ENCODE results near the gene PHTF2. TPM values are rescaled to one million over a fixed set of nuclear protein-coding genes. Genes with fewer than 3 reads are reported as not detected.

The PHTF2 gene
- total and polyA plus RNA-seq, 10 of the 15 experiments (the other 5 are each of a cell fraction or from before 2014, with no cell fraction given): 12.9 to 41.8 (median 27.0) TPM

DNA sequence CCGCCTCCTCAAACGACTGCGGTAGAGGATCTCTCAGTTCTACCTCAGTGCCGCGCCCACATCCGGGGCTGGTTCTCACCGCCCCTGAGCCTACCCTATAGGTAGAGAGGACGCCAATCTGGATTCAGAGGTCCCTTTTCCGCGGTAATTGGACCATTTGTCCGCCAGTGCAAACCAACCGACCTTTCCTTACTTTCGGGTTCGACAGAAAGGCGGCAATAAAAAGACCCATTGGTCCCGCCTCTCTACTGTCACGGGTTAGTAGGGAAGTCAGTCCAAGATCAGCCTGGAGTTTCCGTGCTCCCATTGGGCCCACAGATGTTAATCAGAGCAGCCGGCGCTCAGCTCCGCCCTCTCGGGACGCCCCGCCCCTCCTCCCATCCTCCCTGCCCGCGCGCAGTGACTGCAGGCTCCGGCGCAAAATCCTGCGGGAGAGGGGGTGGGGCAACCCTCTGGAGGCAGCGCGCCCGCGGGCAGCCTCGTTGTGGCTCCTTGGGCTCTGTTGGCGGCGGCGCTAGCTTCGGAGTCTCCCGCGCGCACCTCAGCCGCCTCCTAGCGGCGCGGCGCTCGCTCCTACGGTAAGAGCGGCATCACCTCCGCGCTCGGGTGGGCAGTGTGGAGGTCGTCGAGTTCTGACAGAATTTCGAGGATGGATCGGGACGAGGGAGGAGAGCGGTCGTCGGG is at the start of gene PHTF2, which contains the start of gene TMEM60 (continued):
- TF ChIP-seq, protein P1, sequence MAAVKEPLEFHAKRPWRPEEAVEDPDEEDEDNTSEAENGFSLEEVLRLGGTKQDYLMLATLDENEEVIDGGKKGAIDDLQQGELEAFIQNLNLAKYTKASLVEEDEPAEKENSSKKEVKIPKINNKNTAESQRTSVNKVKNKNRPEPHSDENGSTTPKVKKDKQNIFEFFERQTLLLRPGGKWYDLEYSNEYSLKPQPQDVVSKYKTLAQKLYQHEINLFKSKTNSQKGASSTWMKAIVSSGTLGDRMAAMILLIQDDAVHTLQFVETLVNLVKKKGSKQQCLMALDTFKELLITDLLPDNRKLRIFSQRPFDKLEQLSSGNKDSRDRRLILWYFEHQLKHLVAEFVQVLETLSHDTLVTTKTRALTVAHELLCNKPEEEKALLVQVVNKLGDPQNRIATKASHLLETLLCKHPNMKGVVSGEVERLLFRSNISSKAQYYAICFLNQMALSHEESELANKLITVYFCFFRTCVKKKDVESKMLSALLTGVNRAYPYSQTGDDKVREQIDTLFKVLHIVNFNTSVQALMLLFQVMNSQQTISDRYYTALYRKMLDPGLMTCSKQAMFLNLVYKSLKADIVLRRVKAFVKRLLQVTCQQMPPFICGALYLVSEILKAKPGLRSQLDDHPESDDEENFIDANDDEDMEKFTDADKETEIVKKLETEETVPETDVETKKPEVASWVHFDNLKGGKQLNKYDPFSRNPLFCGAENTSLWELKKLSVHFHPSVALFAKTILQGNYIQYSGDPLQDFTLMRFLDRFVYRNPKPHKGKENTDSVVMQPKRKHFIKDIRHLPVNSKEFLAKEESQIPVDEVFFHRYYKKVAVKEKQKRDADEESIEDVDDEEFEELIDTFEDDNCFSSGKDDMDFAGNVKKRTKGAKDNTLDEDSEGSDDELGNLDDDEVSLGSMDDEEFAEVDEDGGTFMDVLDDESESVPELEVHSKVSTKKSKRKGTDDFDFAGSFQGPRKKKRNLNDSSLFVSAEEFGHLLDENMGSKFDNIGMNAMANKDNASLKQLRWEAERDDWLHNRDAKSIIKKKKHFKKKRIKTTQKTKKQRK (IDR thresholded peaks at IDR 0.05; ENCODE audit: low read depth, low read length): peak; percentile 98
- TF ChIP-seq, protein P2, sequence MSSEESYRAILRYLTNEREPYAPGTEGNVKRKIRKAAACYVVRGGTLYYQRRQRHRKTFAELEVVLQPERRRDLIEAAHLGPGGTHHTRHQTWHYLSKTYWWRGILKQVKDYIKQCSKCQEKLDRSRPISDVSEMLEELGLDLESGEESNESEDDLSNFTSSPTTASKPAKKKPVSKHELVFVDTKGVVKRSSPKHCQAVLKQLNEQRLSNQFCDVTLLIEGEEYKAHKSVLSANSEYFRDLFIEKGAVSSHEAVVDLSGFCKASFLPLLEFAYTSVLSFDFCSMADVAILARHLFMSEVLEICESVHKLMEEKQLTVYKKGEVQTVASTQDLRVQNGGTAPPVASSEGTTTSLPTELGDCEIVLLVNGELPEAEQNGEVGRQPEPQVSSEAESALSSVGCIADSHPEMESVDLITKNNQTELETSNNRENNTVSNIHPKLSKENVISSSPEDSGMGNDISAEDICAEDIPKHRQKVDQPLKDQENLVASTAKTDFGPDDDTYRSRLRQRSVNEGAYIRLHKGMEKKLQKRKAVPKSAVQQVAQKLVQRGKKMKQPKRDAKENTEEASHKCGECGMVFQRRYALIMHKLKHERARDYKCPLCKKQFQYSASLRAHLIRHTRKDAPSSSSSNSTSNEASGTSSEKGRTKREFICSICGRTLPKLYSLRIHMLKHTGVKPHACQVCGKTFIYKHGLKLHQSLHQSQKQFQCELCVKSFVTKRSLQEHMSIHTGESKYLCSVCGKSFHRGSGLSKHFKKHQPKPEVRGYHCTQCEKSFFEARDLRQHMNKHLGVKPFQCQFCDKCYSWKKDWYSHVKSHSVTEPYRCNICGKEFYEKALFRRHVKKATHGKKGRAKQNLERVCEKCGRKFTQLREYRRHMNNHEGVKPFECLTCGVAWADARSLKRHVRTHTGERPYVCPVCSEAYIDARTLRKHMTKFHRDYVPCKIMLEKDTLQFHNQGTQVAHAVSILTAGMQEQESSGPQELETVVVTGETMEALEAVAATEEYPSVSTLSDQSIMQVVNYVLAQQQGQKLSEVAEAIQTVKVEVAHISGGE (CRISPR knock-in tag; IDR thresholded peaks at IDR 0.05): no peak
- TF ChIP-seq CBX5 (IDR thresholded peaks at IDR 0.05; ENCODE audit: low read depth) (no peak), E4F1 (IDR thresholded peaks at IDR 0.05; ENCODE audit: borderline replicate concordance, partially characterized antibody) (peak; percentile 80), CREB1 (IDR thresholded peaks at IDR 0.05; ENCODE audit: low read depth) (peak; percentile 69), TCF7 (IDR thresholded peaks at IDR 0.05; ENCODE audit: borderline replicate concordance) (no peak), GABPA (IDR thresholded peaks at IDR 0.05; ENCODE audit: low read depth) (peak; percentile 89), ZSCAN29 (IDR thresholded peaks at IDR 0.05) (no peak), KLF5 (IDR thresholded peaks at IDR 0.05; ENCODE audit: partially characterized antibody) (peak; percentile 85)
- TF ChIP-seq, protein P3, sequence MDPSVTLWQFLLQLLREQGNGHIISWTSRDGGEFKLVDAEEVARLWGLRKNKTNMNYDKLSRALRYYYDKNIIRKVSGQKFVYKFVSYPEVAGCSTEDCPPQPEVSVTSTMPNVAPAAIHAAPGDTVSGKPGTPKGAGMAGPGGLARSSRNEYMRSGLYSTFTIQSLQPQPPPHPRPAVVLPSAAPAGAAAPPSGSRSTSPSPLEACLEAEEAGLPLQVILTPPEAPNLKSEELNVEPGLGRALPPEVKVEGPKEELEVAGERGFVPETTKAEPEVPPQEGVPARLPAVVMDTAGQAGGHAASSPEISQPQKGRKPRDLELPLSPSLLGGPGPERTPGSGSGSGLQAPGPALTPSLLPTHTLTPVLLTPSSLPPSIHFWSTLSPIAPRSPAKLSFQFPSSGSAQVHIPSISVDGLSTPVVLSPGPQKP (IDR thresholded peaks at IDR 0.05; ENCODE audit: low read depth, low read length): peak; percentile 67; the same call in 1 of the 2 replicates
- TF ChIP-seq, protein P4, sequence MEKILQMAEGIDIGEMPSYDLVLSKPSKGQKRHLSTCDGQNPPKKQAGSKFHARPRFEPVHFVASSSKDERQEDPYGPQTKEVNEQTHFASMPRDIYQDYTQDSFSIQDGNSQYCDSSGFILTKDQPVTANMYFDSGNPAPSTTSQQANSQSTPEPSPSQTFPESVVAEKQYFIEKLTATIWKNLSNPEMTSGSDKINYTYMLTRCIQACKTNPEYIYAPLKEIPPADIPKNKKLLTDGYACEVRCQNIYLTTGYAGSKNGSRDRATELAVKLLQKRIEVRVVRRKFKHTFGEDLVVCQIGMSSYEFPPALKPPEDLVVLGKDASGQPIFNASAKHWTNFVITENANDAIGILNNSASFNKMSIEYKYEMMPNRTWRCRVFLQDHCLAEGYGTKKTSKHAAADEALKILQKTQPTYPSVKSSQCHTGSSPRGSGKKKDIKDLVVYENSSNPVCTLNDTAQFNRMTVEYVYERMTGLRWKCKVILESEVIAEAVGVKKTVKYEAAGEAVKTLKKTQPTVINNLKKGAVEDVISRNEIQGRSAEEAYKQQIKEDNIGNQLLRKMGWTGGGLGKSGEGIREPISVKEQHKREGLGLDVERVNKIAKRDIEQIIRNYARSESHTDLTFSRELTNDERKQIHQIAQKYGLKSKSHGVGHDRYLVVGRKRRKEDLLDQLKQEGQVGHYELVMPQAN (conservative IDR thresholded peaks at IDR 0.05): peak; percentile 89
